Esophagus squamous epithelium (tissue), 4 donors: ENCODE results near the gene OR51A4.

ENCODE experiments used
- POLR2A ChIP-seq, 4 donors: fragments of 450-650 bp; IDR thresholded peaks; one replicate each; pipeline ENCODE4 v1.6.1; 2017; ENCODE audit warnings: antibody characterized with exemption in 4 of 4, mild to moderate bottlenecking in 4 of 4, moderate library complexity in 3 of 4
- TF ChIP-seq, protein P1 (sequence below), 6 experiments: fragments of 450-650 bp in 4 of 6; fragments of 200-600 bp in 2 of 6; sonication (generic) in 2 of 6; IDR thresholded peaks; one replicate each; pipeline ENCODE4 v1.5.1; 2016 to 2019; ENCODE audit warnings: antibody characterized with exemption in 6 of 6, mild to moderate bottlenecking in 4 of 6, moderate library complexity in 4 of 6

DNA sequence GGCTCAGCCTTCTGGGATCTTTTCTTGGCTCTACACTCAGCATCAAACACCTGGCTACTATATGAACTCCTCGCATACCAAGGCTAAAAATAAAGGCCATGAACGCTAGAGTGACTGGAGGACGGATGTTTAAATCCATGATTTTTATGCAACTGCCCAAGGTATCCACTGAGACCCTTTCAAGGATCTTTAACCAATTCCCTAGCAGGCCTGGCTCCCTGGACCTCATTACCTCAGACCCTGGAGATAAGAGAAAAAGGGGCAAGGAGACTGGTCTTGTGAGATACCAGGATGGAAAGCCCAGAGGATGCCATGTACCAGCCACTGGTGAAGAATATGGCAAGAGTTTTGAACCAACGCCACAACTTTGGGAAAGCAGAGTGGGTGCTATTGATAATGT is 28.2 kb downstream of the OR51A4 start, which contains the start of gene OR51G2:
- TF ChIP-seq, protein P1, sequence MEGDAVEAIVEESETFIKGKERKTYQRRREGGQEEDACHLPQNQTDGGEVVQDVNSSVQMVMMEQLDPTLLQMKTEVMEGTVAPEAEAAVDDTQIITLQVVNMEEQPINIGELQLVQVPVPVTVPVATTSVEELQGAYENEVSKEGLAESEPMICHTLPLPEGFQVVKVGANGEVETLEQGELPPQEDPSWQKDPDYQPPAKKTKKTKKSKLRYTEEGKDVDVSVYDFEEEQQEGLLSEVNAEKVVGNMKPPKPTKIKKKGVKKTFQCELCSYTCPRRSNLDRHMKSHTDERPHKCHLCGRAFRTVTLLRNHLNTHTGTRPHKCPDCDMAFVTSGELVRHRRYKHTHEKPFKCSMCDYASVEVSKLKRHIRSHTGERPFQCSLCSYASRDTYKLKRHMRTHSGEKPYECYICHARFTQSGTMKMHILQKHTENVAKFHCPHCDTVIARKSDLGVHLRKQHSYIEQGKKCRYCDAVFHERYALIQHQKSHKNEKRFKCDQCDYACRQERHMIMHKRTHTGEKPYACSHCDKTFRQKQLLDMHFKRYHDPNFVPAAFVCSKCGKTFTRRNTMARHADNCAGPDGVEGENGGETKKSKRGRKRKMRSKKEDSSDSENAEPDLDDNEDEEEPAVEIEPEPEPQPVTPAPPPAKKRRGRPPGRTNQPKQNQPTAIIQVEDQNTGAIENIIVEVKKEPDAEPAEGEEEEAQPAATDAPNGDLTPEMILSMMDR (IDR thresholded peaks at IDR 0.05) = no peak
- no peak for TF ChIP-seq POLR2A (IDR thresholded peaks at IDR 0.05)
